H1 (cell line): ENCODE data around the gene TOB2. TPM values are rescaled to one million over a fixed set of nuclear protein-coding genes. Genes with fewer than 3 reads are reported as not detected.

Source experiments
- CBX8 ChIP-seq: fragments of 300-800, 300-1000 bp; sonication (generic); IDR thresholded peaks from 2 replicates; pipeline ENCODE4 v1.7.1; 2016; ENCODE audit warnings: low read depth, low read length, borderline replicate concordance
- CHD2 ChIP-seq: IDR thresholded peaks from 2 replicates; pipeline ENCODE4 v1.6.1; 2012; ENCODE audit warnings: low read length, improper control_type of control experiment
- JUND ChIP-seq: IDR thresholded peaks from 2 replicates; pipeline ENCODE4 v1.6.1; 2011; ENCODE audit warnings: mild to moderate bottlenecking, improper control_type of control experiment, low read length
- KDM1A ChIP-seq: fragments of 200-600, 300-600 bp; sonication (generic); IDR thresholded peaks from 2 replicates; pipeline ENCODE4 v1.7.1; 2016; ENCODE audit warnings: mild to moderate bottlenecking, low read length, borderline replicate concordance
- KDM5A ChIP-seq: fragments of 200-600 bp; IDR thresholded peaks from 2 replicates; pipeline ENCODE4 v1.7.1; 2012; ENCODE audit warnings: mild to moderate bottlenecking, low read length, inconsistent platforms, mixed read lengths
- NANOG ChIP-seq: IDR thresholded peaks from 2 replicates; pipeline ENCODE4 v1.6.1; 2011; ENCODE audit warnings: low read length, low read depth, mild to moderate bottlenecking, inconsistent platforms; ENCODE audit not compliant: insufficient read depth, poor library complexity, severe bottlenecking
- PHF8 ChIP-seq: fragments of 200-600 bp; sonication (generic); conservative IDR thresholded peaks from 2 replicates; pipeline ENCODE4 v1.7.1; 2012; ENCODE audit warnings: low read depth, mild to moderate bottlenecking, inconsistent platforms, low read length, moderate library complexity
- RAD21 ChIP-seq, 2 experiments: IDR thresholded peaks in 1 of 2; conservative IDR thresholded peaks in 1 of 2; 2 replicates each; pipeline ENCODE4 v1.6.1; 2011; ENCODE audit warnings: low read depth in 2 of 2, low read length in 2 of 2, improper control_type of control experiment in 1 of 2, inconsistent platforms in 1 of 2, mild to moderate bottlenecking in 1 of 2, moderate library complexity in 1 of 2
- RXRA ChIP-seq: IDR thresholded peaks from 2 replicates; pipeline ENCODE4 v1.6.1; 2011; ENCODE audit warnings: low read depth, mild to moderate bottlenecking, low read length, moderate library complexity; ENCODE audit not compliant: insufficient read depth
- SAP30 ChIP-seq: fragments of 300-600 bp; sonication (generic); IDR thresholded peaks from 2 replicates; pipeline ENCODE4 v1.7.1; 2012; ENCODE audit warnings: low read length, moderate library complexity, mild to moderate bottlenecking, inconsistent platforms; ENCODE audit not compliant: insufficient read depth, insufficient replicate concordance
- polyA plus RNA-seq, 7 experiments: library from polyadenylated mRNA; depleted of rRNA in 3 of 7; stranded (reverse) in 5 of 7; unstranded in 2 of 7; fragments of >200 nt in 5 of 7; fragments of 200-250 nt in 2 of 7; gene quantifications; 1 replicate in 5 of 7; 2 replicates in 1 of 7; 4 replicates in 1 of 7; pipeline versions ENCODE4 v1.2.1 to v1.2.3, GENCODE V29; 2011 to 2013; ENCODE audit warnings: missing spikeins in 2 of 7, mixed read lengths in 2 of 7
- total RNA-seq: library from RNA; stranded (reverse); fragmentation: NEBNext Ultra II Directional; extraction: Animal tissue kit (Norgen Biotek cat#: 25700); gene quantifications from 2 replicates; pipeline ENCODE4 v1.2.1, GENCODE V29; 2021

Gene TOB2
- total and polyA plus RNA-seq, 2 of the 8 experiments (the other 6 are each of a cell fraction or from before 2014, with no cell fraction given) = 27.0 to 54.1 TPM

DNA sequence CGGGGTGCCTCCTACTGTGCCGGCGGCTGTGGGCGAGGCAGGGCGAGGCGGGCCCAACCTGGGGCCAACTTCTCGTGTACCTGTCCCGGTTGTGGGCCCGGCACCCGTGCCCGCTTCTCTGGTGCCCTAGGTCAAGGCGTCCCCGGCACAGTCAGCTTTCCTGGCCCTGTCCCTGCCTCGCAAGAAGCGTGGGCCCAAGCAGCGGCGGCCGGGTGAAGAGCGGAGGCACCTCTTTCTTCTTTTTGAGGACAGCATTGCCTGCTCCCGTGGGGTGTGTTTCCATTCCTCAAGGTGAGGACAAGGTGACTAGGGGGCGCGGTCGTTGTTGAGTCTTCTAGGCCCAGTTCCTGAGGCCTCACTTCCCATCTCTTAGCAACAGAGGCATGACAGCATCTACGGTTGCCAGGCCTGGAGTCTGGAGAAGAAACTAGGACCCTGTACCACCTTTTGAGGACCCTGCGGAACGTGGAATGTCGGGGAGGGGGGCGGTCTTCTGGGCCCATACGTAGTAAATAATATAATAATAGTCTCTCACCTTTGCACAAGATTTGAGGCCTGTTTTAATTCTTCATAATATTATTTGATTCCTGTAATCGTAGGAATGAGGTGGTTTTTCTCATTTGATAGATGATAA is 22.7 kb upstream of the TOB2 start (continued):
- no peak for TF ChIP-seq JUND
- TF ChIP-seq SAP30 = peak; percentile 95
- TF ChIP-seq NANOG = no peak
- TF ChIP-seq CHD2 = no peak
- no peak for TF ChIP-seq RAD21 (IDR thresholded peaks at IDR 0.05 in 1 of 2, conservative IDR thresholded peaks at IDR 0.05 in 1 of 2; ENCODE audit: low read depth in 2 of 2, low read length in 2 of 2)
- TF ChIP-seq RXRA = no peak
- peak; percentile 93; the same call in 1 of the 2 replicates for TF ChIP-seq KDM5A
- peak; percentile 63 for TF ChIP-seq PHF8
- no peak for TF ChIP-seq KDM1A
- no peak for TF ChIP-seq CBX8
